Smooth muscle cell (in vitro differentiated cells): Measurements from ENCODE around the gene MAGEA8. TPM values are rescaled to one million over a fixed set of nuclear protein-coding genes. Genes with fewer than 3 reads are reported as not detected.

Source experiments
- DNase-seq: peaks from one replicate; lab custom pipeline; 2025; ENCODE audit not compliant: unreplicated experiment; lab: John Stamatoyannopoulos, UW
- H2AFZ ChIP-seq: fragments of 200-600 bp; sonication (generic); 2 replicates; pipeline ENCODE4 v1.6.0; 2016; ENCODE audit warnings: antibody characterized with exemption, low read depth, mild to moderate bottlenecking
- H3F3A ChIP-seq: fragments of 200-600 bp; sonication (generic); 2 replicates; pipeline ENCODE4 v1.6.0; 2017; ENCODE audit warnings: antibody characterized with exemption, low read depth
- H3K27ac ChIP-seq: fragments of 200-600 bp; sonication (generic); 2 replicates; pipeline ENCODE4 v1.5.1; 2016; ENCODE audit warnings: low read depth, mild to moderate bottlenecking
- H3K27me3 ChIP-seq: fragments of 200-600 bp; sonication (generic); 2 replicates; pipeline ENCODE4 v1.6.1; 2016; ENCODE audit warnings: low read depth, mild to moderate bottlenecking
- H3K36me3 ChIP-seq: fragments of 200-600 bp; sonication (generic); 2 replicates; pipeline ENCODE4 v1.5.1; 2016; ENCODE audit warnings: low read depth
- H3K4me1 ChIP-seq: fragments of 200-600 bp; sonication (generic); 2 replicates; pipeline ENCODE4 v1.5.1; 2016; ENCODE audit warnings: low read depth
- H3K4me2 ChIP-seq: fragments of 200-600 bp; sonication (generic); 2 replicates; pipeline ENCODE4 v1.6.0; 2016; ENCODE audit warnings: mild to moderate bottlenecking
- H3K4me3 ChIP-seq: fragments of 200-600 bp; sonication (generic); 2 replicates; pipeline ENCODE4 v1.5.1; 2016; ENCODE audit warnings: mild to moderate bottlenecking
- H3K79me2 ChIP-seq: fragments of 200-600 bp; sonication (generic); 2 replicates; pipeline ENCODE4 v1.6.0; 2016; ENCODE audit warnings: low read depth, mild to moderate bottlenecking
- H3K9ac ChIP-seq: fragments of 200-600 bp; sonication (generic); 2 replicates; pipeline ENCODE4 v1.6.0; 2016; ENCODE audit warnings: low read depth
- H3K9me3 ChIP-seq: fragments of 200-600 bp; sonication (generic); replicated peaks from 2 replicates; pipeline ENCODE4 v1.5.1; 2016; ENCODE audit warnings: low read depth
- H4K20me1 ChIP-seq: fragments of 200-600 bp; sonication (generic); 2 replicates; pipeline ENCODE4 v1.6.0; 2016; ENCODE audit warnings: low read depth
- CTCF ChIP-seq: fragments of 200-600 bp; sonication (generic); IDR thresholded peaks from 2 replicates; pipeline ENCODE4 v1.5.1; 2017; ENCODE audit warnings: borderline replicate concordance, mild to moderate bottlenecking, antibody characterized with exemption; ENCODE audit not compliant: insufficient read depth, poor library complexity, severe bottlenecking
- WGBS: methylation state at CpG from one replicate; pipeline ENCODE4 v1.1.7; 2016; ENCODE audit warnings: low lambda C conversion rate; 5-methylcytosine and 5-hydroxymethylcytosine counted together
- polyA plus RNA-seq: library from polyadenylated mRNA; unstranded; fragments of >200 nt; fragmentation: Nextera tagmentation; extraction: Ambion mirVana; gene quantifications from 2 replicates; pipeline ENCODE4 v1.2.1, GENCODE V29; 2016
- total RNA-seq: library from RNA; depleted of rRNA; stranded (reverse); fragments of >200 nt; gene quantifications from 2 replicates; pipeline ENCODE4 v1.2.3, GENCODE V29; 2014

Gene MAGEA8
- total and polyA plus RNA-seq, 2 experiments from 2014 or later = not detected

- Histone ChIP-seq H2AFZ (no peak overlapping the region), H3K27ac (no peak overlapping the region), H3K9me3 (no peaks in the 10 kb centered on the region), H4K20me1 (no peaks in the 10 kb centered on the region), H3K9ac (no peak overlapping the region), H3K27me3 (no peaks in the 10 kb centered on the region), H3K79me2 (no peaks in the 10 kb centered on the region), H3K36me3 (no peaks in the 10 kb centered on the region), H3K4me1 (no peaks in the 10 kb centered on the region), H3F3A (no peaks in the 10 kb centered on the region), H3K4me2 (no peak overlapping the region), H3K4me3 (no peak overlapping the region)
- no peak for DNase-seq
- 79% methylated on average over 2 of the region's 2 CpGs for WGBS
- TF ChIP-seq CTCF = no peak
These were observed 10.1 kb upstream of the MAGEA8 start for GRCh38 chrX:149870840-149871239.

- Histone ChIP-seq H3K9me3 (no peaks in the 10 kb centered on the region), H3K36me3 (no peaks in the 10 kb centered on the region), H2AFZ (no peak overlapping the region), H3K9ac (no peak overlapping the region), H3K4me2 (no peak overlapping the region), H3K4me1 (no peaks in the 10 kb centered on the region), H3K4me3 (no peak overlapping the region), H3K27ac (no peak overlapping the region), H3K79me2 (no peaks in the 10 kb centered on the region), H3K27me3 (no peaks in the 10 kb centered on the region), H3F3A (no peaks in the 10 kb centered on the region), H4K20me1 (no peaks in the 10 kb centered on the region)
- 77% methylated on average over 2 of the region's 2 CpGs for WGBS
- TF ChIP-seq CTCF = no peak
- DNase-seq = no peak
These were observed 9.6 kb upstream of the MAGEA8 start for GRCh38 chrX:149871433-149871832.

- Histone ChIP-seq H3K4me2 (no peak overlapping the region), H3F3A (no peaks in the 10 kb centered on the region), H3K4me1 (no peaks in the 10 kb centered on the region), H2AFZ (no peak overlapping the region), H3K4me3 (no peak overlapping the region), H3K79me2 (no peaks in the 10 kb centered on the region), H3K9ac (no peak overlapping the region), H3K27ac (no peak overlapping the region), H4K20me1 (no peaks in the 10 kb centered on the region), H3K36me3 (no peaks in the 10 kb centered on the region), H3K27me3 (no peaks in the 10 kb centered on the region), H3K9me3 (no peaks in the 10 kb centered on the region)
- DNase-seq = no peak
- peak; percentile 35 for TF ChIP-seq CTCF
- WGBS = 66% methylated on average over 3 of the region's 3 CpGs
These were observed 9.0 kb upstream of the MAGEA8 start for GRCh38 chrX:149871940-149872339.

- no peak for DNase-seq
- Histone ChIP-seq H3K9me3 (peaks cover 2% of the 10 kb centered on the region), H3K4me1 (no peaks in the 10 kb centered on the region), H3K27me3 (no peaks in the 10 kb centered on the region), H3K27ac (no peak overlapping the region), H3K4me3 (no peak overlapping the region), H3K4me2 (no peak overlapping the region), H3K9ac (no peak overlapping the region), H4K20me1 (no peaks in the 10 kb centered on the region), H3K79me2 (no peaks in the 10 kb centered on the region), H2AFZ (no peak overlapping the region), H3F3A (no peaks in the 10 kb centered on the region), H3K36me3 (no peaks in the 10 kb centered on the region)
- no peak for TF ChIP-seq CTCF
- WGBS = 44% methylated on average over 1 of the region's 1 CpG
These were observed 3.8 kb upstream of the MAGEA8 start for GRCh38 chrX:149877157-149877556.
